Measurements from ENCODE around the gene TMEM123. TPM values are rescaled to one million over a fixed set of nuclear protein-coding genes. Genes with fewer than 3 reads are reported as not detected.

TMEM123 gene
- total RNA-seq, 1 donor from 2014 or later, result 168 TPM

GRCh38 chr11:102465696-102466095, 13.1 kb upstream of the TMEM123 start:
- no peaks in the 10 kb centered on the region for H3K27me3 ChIP-seq (ENCODE audit: control insufficient read depth, insufficient read depth, low read length)
- no peak for DNase-seq (ENCODE audit: low read depth)
- no peaks in the 10 kb centered on the region for H3K36me3 ChIP-seq (ENCODE audit: control insufficient read depth, insufficient read depth, low read length)
- H3K4me3 ChIP-seq (ENCODE audit: low read depth, low read length), result no peak overlapping the region
- TF ChIP-seq CTCF (IDR thresholded peaks at IDR 0.05; ENCODE audit: insufficient read depth, low read length, poor library complexity, severe bottlenecking), result no peak

GRCh38 chr11:102464859-102465500, 12.4 kb upstream of the TMEM123 start:
- Histone ChIP-seq H3K4me3 (ENCODE audit: low read depth, low read length) (no peak overlapping the region), H3K27me3 (ENCODE audit: control insufficient read depth, insufficient read depth, low read length) (no peaks in the 10 kb centered on the region), H3K36me3 (ENCODE audit: control insufficient read depth, insufficient read depth, low read length) (no peaks in the 10 kb centered on the region)
- TF ChIP-seq CTCF (IDR thresholded peaks at IDR 0.05; ENCODE audit: insufficient read depth, low read length, poor library complexity, severe bottlenecking), result no peak
- DNase-seq (ENCODE audit: low read depth), result no peak

GRCh38 chr11:102464037-102464436, 11.5 kb upstream of the TMEM123 start:
- no peak for DNase-seq (ENCODE audit: low read depth)
- no peaks in the 10 kb centered on the region for H3K27me3 ChIP-seq (ENCODE audit: control insufficient read depth, insufficient read depth, low read length)
- no peak for TF ChIP-seq CTCF (IDR thresholded peaks at IDR 0.05; ENCODE audit: insufficient read depth, low read length, poor library complexity, severe bottlenecking)
- H3K4me3 ChIP-seq (ENCODE audit: low read depth, low read length), result no peak overlapping the region
- H3K36me3 ChIP-seq (ENCODE audit: control insufficient read depth, insufficient read depth, low read length), result no peaks in the 10 kb centered on the region

GRCh38 chr11:102462610-102463009, 10.0 kb upstream of the TMEM123 start:
- no peaks in the 10 kb centered on the region for H3K36me3 ChIP-seq (ENCODE audit: control insufficient read depth, insufficient read depth, low read length)
- H3K27me3 ChIP-seq (ENCODE audit: control insufficient read depth, insufficient read depth, low read length), result no peaks in the 10 kb centered on the region
- no peak for DNase-seq (ENCODE audit: low read depth)
- H3K4me3 ChIP-seq (ENCODE audit: low read depth, low read length), result no peak overlapping the region
- TF ChIP-seq CTCF (IDR thresholded peaks at IDR 0.05; ENCODE audit: insufficient read depth, low read length, poor library complexity, severe bottlenecking), result no peak

DNA sequence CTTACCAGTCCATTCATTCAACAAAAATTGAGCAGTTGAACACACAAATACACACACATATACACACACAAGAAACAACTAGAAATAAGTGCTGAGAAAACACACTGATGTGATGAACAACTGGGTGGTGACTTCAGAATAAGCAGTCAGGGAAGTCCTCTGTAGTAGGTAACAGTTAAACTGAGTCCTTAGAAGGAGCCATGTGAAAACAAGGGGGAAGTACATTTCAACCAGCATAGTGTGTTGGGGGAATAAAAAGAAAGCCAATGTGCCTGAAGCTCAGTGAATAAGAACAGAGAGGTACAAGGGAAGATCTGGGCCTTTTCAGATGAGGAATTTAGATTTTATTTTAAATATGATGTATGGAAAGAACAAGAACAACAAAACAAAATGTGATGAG, 6.8 kb upstream of the TMEM123 start:
- no peak for TF ChIP-seq CTCF (IDR thresholded peaks at IDR 0.05; ENCODE audit: insufficient read depth, low read length, poor library complexity, severe bottlenecking)

GRCh38 chr11:102458548-102458947, 6.0 kb upstream of the TMEM123 start:
- Histone ChIP-seq H3K36me3 (ENCODE audit: control insufficient read depth, insufficient read depth, low read length) (no peaks in the 10 kb centered on the region), H3K4me3 (ENCODE audit: low read depth, low read length) (no peak overlapping the region), H3K27me3 (ENCODE audit: control insufficient read depth, insufficient read depth, low read length) (no peaks in the 10 kb centered on the region)
- no peak for TF ChIP-seq CTCF (IDR thresholded peaks at IDR 0.05; ENCODE audit: insufficient read depth, low read length, poor library complexity, severe bottlenecking)
- no peak for DNase-seq (ENCODE audit: low read depth)

More for the DNA sequence above, 6.8 kb upstream of the TMEM123 start:
- DNase-seq (ENCODE audit: low read depth), result no peak
- H3K4me3 ChIP-seq (ENCODE audit: low read depth, low read length), result no peak overlapping the region
- H3K27me3 ChIP-seq (ENCODE audit: control insufficient read depth, insufficient read depth, low read length), result no peaks in the 10 kb centered on the region
- H3K36me3 ChIP-seq (ENCODE audit: control insufficient read depth, insufficient read depth, low read length), result no peaks in the 10 kb centered on the region
